Loucy (cell line): ENCODE results near the gene ZNF668.

Experiments
- EZH2phosphoT487 ChIP-seq: fragments of 200-600 bp; IDR thresholded peaks from 2 replicates; pipeline ENCODE4 v1.6.1; 2018; ENCODE audit warnings: antibody characterized with exemption, mild to moderate bottlenecking, moderate library complexity, borderline replicate concordance
- TF ChIP-seq, protein P1 (sequence below): fragments of 200-600 bp; sonication (generic); conservative IDR thresholded peaks from 2 replicates; pipeline ENCODE4 v1.5.1; 2014; ENCODE audit warnings: mild to moderate bottlenecking, antibody characterized with exemption, low read length

DNA sequence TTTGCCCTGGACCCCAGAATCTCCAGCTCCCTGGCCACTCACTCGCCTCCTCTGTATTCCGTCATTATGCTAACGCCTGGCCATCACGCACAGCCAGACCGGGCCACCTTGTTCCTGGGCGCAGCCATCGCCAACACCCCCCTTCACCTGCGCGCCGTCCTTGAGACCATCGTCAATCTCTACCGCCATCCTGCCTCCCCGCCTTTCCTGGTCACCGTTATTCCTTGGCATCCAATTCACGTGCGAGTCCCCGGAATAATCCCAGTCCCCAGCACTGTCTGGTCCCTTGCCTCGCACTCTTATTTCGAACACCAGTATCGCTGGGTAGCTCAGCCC, 20.0 kb upstream of the ZNF668 start:
- no peak for TF ChIP-seq EZH2phosphoT487
- TF ChIP-seq, protein P1, sequence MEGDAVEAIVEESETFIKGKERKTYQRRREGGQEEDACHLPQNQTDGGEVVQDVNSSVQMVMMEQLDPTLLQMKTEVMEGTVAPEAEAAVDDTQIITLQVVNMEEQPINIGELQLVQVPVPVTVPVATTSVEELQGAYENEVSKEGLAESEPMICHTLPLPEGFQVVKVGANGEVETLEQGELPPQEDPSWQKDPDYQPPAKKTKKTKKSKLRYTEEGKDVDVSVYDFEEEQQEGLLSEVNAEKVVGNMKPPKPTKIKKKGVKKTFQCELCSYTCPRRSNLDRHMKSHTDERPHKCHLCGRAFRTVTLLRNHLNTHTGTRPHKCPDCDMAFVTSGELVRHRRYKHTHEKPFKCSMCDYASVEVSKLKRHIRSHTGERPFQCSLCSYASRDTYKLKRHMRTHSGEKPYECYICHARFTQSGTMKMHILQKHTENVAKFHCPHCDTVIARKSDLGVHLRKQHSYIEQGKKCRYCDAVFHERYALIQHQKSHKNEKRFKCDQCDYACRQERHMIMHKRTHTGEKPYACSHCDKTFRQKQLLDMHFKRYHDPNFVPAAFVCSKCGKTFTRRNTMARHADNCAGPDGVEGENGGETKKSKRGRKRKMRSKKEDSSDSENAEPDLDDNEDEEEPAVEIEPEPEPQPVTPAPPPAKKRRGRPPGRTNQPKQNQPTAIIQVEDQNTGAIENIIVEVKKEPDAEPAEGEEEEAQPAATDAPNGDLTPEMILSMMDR = no peak
